HG02943 (cell line): ENCODE data around the gene VWC2.
A peak's percentile ranks its signal among the peaks of the same experiment; 100 is the strongest.

ENCODE experiments used
- ATAC-seq: cut with Tn5 transposase; IDR thresholded peaks from one replicate; pipeline ENCODE4 v1.9.1; 2021; ENCODE audit warnings: mild to moderate bottlenecking, low read depth, moderate library complexity; ENCODE audit not compliant: unreplicated experiment

VWC2 gene

GRCh38 chr7:49781996-49782395 is 8.6 kb downstream of the VWC2 start:
- ATAC-seq = no peak

DNA sequence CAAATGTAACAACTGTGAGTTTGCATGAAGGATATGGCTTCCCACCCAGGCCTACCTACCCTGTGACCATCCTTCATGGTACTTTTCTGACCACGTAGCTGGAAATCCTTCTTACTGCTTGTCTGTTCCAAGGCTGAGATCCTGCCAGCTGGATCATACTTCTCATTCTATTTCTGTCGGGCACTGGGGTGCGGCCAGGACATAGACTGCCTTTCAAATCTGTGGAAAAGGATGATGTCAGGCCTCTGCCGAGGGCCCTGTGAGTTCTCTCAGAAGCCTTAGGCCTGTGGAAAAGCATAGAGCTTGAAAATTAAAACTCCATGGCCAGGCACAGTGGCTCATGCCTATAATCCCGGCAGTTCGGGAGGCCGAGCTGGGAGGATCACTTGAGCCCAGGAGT is 10.0 kb downstream of the VWC2 start:
- no peak for ATAC-seq

DNA sequence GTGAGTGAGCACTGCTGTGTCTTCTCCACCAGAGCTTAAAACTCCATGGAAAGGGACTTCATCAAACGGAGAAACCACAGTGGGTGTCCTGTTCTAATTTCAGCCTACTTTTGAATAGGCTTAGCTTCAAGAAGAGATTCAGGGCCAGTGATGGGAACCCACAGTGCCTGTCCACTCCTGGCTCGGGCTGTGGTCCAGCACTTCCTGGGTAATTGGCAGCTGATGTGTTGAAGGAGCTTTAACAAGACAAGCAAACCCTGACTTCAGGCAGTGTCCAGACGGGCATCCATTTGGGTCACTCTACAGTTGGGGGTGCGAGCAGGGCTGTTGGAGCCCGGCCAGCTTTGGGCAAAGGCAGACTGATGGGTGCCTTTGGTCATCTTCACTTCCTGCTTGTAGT is 14.5 kb downstream of the VWC2 start:
- no peak for ATAC-seq

DNA sequence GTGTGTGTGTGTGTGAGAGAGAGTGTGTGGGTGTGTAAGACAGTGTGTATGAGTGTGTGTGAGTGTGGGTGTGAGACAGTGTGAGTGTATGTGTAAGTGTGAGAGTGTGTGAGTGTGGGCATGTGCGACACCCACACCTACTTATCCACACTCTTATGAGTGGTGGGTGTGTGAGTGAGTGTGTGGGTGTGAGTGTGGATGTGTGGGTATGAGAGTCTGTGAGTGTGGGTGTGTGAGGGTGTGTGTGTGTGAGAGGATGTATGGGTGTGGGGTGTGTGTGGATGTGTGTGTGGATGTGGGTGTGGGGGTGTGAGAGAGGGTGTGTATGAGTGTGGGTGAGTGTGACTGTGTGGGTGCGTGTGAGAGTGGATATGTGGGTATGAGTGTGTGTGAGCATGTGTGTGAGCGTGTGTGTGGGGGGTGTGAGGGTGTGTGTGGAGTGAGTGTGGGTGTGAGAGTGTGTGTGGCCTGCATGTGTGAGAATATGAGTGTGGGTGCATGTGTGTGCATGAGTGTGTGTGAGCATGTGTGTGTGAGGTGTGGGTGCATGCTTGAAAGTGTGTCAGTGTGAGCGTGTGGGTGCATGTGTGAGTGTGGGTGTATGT is 15.1 kb downstream of the VWC2 start:
- ATAC-seq = no peak

- ATAC-seq = no peak
Measured at GRCh38 chr7:49789736-49790135, 16.3 kb downstream of the VWC2 start.

DNA sequence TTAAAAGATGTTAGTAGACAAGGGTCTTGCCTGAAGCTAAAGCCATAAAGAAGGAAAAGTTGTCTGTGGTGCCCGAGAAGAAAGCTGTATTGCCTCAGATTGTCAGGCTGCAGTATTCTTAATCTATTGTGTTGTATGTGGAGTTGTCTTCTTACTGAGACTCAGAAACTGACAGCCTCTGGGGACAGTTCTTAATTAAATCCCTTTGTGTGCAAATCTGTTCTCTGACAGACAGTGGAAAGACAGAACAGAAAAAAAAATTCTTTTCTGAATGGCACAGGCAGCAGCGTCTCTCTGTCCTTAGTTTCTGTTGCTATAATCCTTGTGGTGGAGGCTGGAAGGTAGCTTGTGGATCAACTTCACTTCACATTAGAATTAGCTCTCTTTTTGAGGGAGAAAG is 16.8 kb downstream of the VWC2 start:
- ATAC-seq = no peak

DNA sequence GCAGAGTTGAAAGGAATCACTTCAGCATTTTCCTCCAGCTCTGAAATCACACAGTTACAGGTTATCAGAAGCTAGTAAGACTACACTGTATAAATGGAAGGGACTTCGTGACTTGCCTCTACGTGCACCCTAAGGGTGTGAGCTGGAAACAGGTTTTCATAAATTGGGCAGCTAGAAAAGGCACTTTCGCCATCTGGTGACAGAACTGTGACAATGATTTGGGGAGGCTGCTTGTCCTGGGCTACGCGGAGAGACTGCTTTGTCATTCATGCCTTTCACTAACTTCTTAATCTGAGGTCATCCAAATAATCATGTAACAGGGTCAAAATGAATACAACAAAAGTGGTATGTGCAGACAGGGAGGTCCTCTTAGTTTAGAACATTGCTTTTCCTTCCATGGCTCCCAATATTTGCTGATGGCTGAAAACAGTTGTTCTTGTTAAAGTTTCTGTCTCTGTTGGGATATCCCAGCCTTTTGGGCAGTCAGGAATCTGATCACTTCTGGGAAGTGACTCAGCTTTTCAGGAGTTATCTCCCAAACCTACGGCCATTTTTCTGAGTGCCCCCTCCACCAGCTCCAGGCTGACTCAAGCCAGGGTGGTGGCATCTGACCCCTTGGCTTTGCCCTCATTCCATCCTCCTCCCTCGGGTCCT is 17.8 kb downstream of the VWC2 start:
- ATAC-seq = peak; percentile 68

GRCh38 chr7:49797987-49798660 is 24.7 kb downstream of the VWC2 start:
- no peak for ATAC-seq

DNA sequence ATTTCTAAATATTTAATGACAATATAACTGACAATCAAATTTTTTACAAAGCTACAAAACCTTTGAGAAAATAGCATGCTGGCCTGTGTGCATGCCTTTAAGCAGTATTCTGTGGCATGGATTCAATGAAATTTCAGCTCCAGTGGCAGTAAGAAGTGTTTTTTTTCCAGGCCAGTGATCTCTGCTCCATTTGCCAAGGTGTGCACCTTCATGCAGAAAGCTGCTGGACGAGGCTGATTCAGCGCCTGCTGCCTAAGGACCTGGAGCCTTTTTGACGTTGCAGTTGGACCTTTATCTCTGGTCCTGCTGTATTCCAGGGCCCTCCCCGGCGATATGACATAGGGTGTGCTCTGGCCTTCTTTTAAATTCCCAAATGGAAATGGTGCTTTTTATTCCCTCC is 26.6 kb downstream of the VWC2 start:
- ATAC-seq = no peak

- no peak for ATAC-seq
Measured at GRCh38 chr7:49802600-49802999, 29.2 kb downstream of the VWC2 start.

GRCh38 chr7:49803812-49804211 is 30.4 kb downstream of the VWC2 start:
- ATAC-seq = no peak

GRCh38 chr7:49805371-49806007 is 32.1 kb downstream of the VWC2 start:
- no peak for ATAC-seq

GRCh38 chr7:49812534-49812933 is 39.1 kb downstream of the VWC2 start:
- no peak for ATAC-seq

DNA sequence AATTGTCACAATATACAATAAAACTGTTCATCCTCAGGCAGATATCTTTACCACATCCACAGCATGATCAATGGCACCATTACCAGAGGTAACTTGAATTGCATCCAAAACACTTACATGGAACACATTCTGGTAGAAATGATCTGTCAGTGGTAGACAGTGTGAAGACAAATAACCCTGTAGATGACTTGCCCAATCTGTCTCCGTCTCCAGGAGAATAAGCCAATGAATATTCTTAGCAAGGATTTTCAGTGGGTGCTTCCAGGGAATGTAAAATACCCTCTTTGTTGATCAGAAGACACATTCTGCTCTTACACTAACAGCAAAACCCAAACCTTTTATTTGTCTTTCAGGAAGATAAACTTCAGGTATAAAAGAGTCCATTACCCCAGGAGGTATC is 43.8 kb downstream of the VWC2 start:
- ATAC-seq = no peak

GRCh38 chr7:49821181-49821580 is 47.7 kb downstream of the VWC2 start:
- ATAC-seq = no peak

GRCh38 chr7:49822856-49823255 is 49.4 kb downstream of the VWC2 start:
- no peak for ATAC-seq

- ATAC-seq = no peak
Measured at GRCh38 chr7:49823566-49823965, 50.1 kb downstream of the VWC2 start.

DNA sequence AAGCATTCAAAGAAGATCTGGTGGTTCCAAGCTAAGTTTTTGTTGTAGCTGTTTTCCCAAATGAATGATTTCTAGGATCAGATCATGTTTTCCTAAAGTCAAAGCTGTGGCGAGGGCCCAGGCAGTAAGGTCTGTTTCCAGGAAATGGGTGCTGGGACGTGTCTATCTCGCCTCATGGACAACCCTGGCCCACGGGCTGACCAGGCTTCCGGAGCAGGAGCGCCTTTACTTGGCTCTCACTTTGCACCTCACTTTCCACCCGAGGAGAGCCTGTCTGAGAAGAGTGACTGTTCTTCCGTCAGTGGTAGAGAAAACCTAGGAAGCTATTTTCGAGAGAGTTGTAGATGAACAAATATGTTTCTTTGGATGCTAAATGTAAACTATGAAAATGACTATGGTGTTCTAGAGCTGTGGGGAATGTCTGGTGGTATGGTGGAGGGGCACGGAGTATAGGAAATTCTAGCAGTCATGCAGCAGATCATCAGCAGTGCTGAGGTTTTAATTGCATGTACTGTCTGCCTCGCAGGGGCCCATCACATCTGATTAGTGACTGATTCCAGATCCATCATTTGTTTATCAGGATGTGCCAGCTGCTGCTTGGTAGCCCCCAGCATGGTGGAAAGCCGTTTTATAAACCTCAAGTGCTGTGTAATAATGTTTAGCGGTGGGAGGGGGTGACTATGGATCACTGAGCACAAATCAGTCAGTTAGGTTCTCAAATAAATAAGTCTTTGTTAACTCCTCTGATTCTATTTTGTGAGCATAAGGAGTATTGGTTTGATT is 66.6 kb downstream of the VWC2 start:
- no peak for ATAC-seq

GRCh38 chr7:49840751-49841405 is 67.4 kb downstream of the VWC2 start:
- no peak for ATAC-seq

DNA sequence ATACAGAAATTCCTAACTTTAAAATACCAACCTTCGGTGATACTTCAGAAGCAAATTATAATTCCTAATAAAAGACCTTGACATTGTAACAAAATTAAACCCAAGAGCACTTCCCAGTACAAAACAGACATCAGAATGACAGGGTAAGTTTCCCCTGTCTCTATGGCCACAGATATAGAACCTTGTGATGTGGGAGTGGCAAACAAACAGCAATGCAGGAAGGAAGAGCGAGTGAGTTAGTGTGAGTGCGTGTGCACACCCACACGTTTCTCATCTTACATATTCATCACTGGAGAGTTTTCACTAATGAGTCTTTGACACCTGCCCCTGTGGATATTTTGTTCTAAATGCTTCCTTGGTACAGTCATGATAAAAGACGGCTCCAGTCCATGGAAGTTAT is 72.2 kb downstream of the VWC2 start:
- no peak for ATAC-seq
